ENCODE data around the gene LSMEM2. TPM values are rescaled to one million over a fixed set of nuclear protein-coding genes. Genes with fewer than 3 reads are reported as not detected.

The LSMEM2 gene
- total RNA-seq, 1 experiment from 2014 or later = not detected

DNA sequence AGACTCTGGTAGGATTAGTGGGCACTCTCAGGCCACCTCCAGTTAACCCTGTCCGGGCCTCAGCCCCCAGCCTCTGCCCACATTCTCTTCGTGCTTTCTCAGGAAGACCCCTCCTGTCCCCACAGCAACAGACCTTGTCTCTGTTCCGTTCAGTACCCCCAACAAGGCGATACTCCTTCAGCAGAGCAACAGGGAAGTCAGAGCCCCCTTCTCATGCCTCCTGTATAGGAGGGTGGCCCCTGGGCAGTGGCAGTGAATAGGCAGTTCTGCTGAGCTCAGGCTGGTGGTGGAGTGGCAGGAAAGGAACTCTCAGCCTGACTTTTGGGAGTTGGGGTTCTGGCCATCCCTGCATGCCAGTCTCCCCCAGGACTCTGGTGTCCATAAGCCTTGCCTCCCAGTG lies 9.4 kb upstream of the LSMEM2 start:
- Histone ChIP-seq H3K9me3 (ENCODE audit: low read depth, low read length, poor library complexity, severe bottlenecking) (no peaks in the 10 kb centered on the region), H3K27ac (ENCODE audit: low read depth, low read length, poor library complexity, severe bottlenecking) (no peak overlapping the region), H3K27me3 (replicated peaks; ENCODE audit: insufficient read depth, low read depth, low read length, poor library complexity) (peaks cover 4% of the 10 kb centered on the region), H3K4me1 (ENCODE audit: insufficient read depth, low read length, poor library complexity, severe bottlenecking) (peaks cover 16% of the 10 kb centered on the region), H3K4me3 (ENCODE audit: low read depth, low read length, poor library complexity, severe bottlenecking) (no peak overlapping the region), H3K36me3 (ENCODE audit: insufficient read depth, low read length, poor library complexity, severe bottlenecking) (no peaks in the 10 kb centered on the region)
- ChIA-PET POLR2A (ENCODE audit: low non-redundant PET) (no interaction called here), CTCF (no interaction called here)
- TF ChIP-seq CTCF (conservative IDR thresholded peaks at IDR 0.05; ENCODE audit: low read depth, low read length) (no peak), EZH2 (IDR thresholded peaks at IDR 0.05; ENCODE audit: borderline replicate concordance, low read depth, low read length, poor library complexity, severe bottlenecking) (no peak)
- DNase-seq (ENCODE audit: low spot score) = no peak
- BruUV-seq (replicated peaks) = no TSS peak
- intact Hi-C loops (cut with micrococcal nuclease; ENCODE audit: unreplicated experiment) = loop anchor here (10.0 kb wide), 1 partner anchor 145 kb away; no protein-coding TSS in a partner anchor

GRCh38 chr3:50269977-50270413 lies 8.9 kb upstream of the LSMEM2 start:
- Histone ChIP-seq H3K27ac (ENCODE audit: low read depth, low read length, poor library complexity, severe bottlenecking) (no peak overlapping the region), H3K27me3 (replicated peaks; ENCODE audit: insufficient read depth, low read depth, low read length, poor library complexity) (peaks cover 4% of the 10 kb centered on the region), H3K4me1 (ENCODE audit: insufficient read depth, low read length, poor library complexity, severe bottlenecking) (peaks cover 11% of the 10 kb centered on the region), H3K4me3 (ENCODE audit: low read depth, low read length, poor library complexity, severe bottlenecking) (no peak overlapping the region), H3K36me3 (ENCODE audit: insufficient read depth, low read length, poor library complexity, severe bottlenecking) (no peaks in the 10 kb centered on the region), H3K9me3 (ENCODE audit: low read depth, low read length, poor library complexity, severe bottlenecking) (no peaks in the 10 kb centered on the region)
- no peak for DNase-seq (ENCODE audit: low spot score)
- intact Hi-C loops (cut with micrococcal nuclease; ENCODE audit: unreplicated experiment) = loop anchor here (10.0 kb wide), 1 partner anchor 145 kb away; no protein-coding TSS in a partner anchor
- ChIA-PET CTCF (no interaction called here), POLR2A (ENCODE audit: low non-redundant PET) (no interaction called here)
- no TSS peak for BruUV-seq (replicated peaks)
- TF ChIP-seq CTCF (conservative IDR thresholded peaks at IDR 0.05; ENCODE audit: low read depth, low read length) (no peak), EZH2 (IDR thresholded peaks at IDR 0.05; ENCODE audit: borderline replicate concordance, low read depth, low read length, poor library complexity, severe bottlenecking) (no peak)

DNA sequence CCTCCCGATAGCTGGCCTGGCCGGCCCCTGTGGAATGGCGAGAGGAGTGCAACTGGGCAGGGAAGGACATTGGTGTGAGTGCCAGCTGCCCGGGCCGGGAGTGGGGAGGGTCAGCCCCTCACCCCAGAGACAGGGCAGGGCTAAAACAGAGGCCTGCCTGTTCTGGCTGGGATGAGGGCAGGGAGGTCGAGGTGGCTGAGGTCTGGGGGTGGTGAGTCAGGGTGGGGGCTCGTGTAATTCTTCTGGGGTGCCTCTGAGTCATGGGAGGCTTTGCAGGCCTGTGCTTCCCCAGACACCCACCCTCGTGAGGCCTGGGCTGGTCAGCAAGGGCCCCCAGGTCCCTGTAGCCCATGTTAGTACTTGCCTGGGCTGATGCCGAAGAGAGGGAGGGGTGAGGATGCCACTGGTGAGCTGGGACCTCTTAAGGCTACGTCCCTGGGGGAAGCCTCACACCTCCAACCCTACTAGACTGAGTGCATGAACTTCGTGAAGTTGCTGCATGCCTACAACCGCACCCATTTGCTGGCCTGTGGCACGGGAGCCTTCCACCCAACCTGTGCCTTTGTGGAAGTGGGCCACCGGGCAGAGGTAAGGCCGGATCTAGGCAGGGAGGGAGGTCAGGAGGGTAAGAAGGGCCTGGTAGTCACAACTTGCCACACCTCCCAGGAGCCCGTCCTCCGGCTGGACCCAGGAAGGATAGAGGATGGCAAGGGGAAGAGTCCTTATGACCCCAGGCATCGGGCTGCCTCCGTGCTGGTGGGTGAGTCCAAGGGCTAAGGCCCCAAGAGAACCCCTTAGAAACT lies 8.3 kb upstream of the LSMEM2 start:
- H3K36me3 ChIP-seq (ENCODE audit: insufficient read depth, low read length, poor library complexity, severe bottlenecking) = no peaks in the 10 kb centered on the region
- DNase-seq (ENCODE audit: low spot score) = no peak
- H3K27me3 ChIP-seq (replicated peaks; ENCODE audit: insufficient read depth, low read depth, low read length, poor library complexity) = peaks cover 4% of the 10 kb centered on the region
- intact Hi-C loops (cut with micrococcal nuclease; ENCODE audit: unreplicated experiment) = no loop called here
- CTCF ChIA-PET = no interaction called here
- H3K4me1 ChIP-seq (ENCODE audit: insufficient read depth, low read length, poor library complexity, severe bottlenecking) = peaks cover 6% of the 10 kb centered on the region
- POLR2A ChIA-PET (ENCODE audit: low non-redundant PET) = no interaction called here
- no peak overlapping the region for H3K27ac ChIP-seq (ENCODE audit: low read depth, low read length, poor library complexity, severe bottlenecking)
- no TSS peak for BruUV-seq (replicated peaks)
- no peak overlapping the region for H3K4me3 ChIP-seq (ENCODE audit: low read depth, low read length, poor library complexity, severe bottlenecking)
- TF ChIP-seq EZH2 (IDR thresholded peaks at IDR 0.05; ENCODE audit: borderline replicate concordance, low read depth, low read length, poor library complexity, severe bottlenecking) (no peak), CTCF (conservative IDR thresholded peaks at IDR 0.05; ENCODE audit: low read depth, low read length) (no peak)
- H3K9me3 ChIP-seq (ENCODE audit: low read depth, low read length, poor library complexity, severe bottlenecking) = no peaks in the 10 kb centered on the region

Measured in A673 (cell line).